ENCODE measurements around the gene BEGAIN. TPM values are rescaled to one million over a fixed set of nuclear protein-coding genes. Genes with fewer than 3 reads are reported as not detected.

Gene BEGAIN
- total and polyA plus RNA-seq, 2 of the 8 experiments (the other 6 are each of a cell fraction or from before 2014, with no cell fraction given), result 2.9 to 3.0 TPM

DNA sequence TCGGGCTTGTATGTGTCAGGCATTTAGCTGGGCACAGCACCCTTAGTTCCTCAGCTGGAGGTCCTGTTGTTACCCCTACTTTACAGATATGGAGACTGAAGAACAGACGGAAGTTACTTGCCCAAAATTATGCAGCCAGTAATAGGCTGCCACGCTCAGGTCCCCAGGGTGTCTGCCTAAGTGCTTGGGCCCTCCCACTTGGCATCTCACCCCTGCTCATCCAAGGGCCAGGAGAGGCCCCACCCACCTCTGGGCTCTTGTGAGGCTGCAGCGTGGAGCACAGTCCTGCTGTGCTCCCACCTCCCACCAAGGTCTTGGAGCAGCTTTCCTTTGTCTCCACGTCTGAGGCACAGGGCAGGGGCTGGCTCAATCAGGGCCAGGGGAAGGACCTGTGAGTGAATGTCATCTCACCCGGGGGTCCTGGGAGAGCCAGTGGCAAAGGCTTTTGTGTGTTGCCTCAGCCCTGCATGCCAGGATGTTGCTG is 64.6 kb downstream of the BEGAIN start (continued):
- TF ChIP-seq KDM4A (IDR thresholded peaks at IDR 0.05; ENCODE audit: low read depth, low read length, severe bottlenecking) (no peak), ASH2L (IDR thresholded peaks at IDR 0.05; ENCODE audit: low read length) (no peak), SIX5 (IDR thresholded peaks at IDR 0.05; ENCODE audit: low read depth, low read length) (no peak), RBBP5 (IDR thresholded peaks at IDR 0.05; ENCODE audit: borderline replicate concordance, low read depth, low read length) (no peak), FOSL1 (IDR thresholded peaks at IDR 0.05; ENCODE audit: insufficient read depth, low read depth, low read length) (no peak), ATF3 (IDR thresholded peaks at IDR 0.05; ENCODE audit: insufficient read depth, low read depth, low read length) (no peak)

All from H1 (cell line).